Neural progenitor cell (in vitro differentiated cells): ENCODE results near the gene HCK.

Source experiments
- CTCF ChIP-seq: fragments of 200-600 bp; sonication (generic); IDR thresholded peaks from 2 replicates; pipeline ENCODE4 v1.5.1; 2017; ENCODE audit warnings: antibody characterized with exemption, mild to moderate bottlenecking
- EZH2 ChIP-seq: fragments of 200-600 bp; sonication (generic); IDR thresholded peaks from 2 replicates; pipeline ENCODE4 v1.6.1; 2017; ENCODE audit warnings: antibody characterized with exemption, mild to moderate bottlenecking, moderate library complexity

GRCh38 chr20:32024683-32025295 is 27.3 kb upstream of the HCK start:
- TF ChIP-seq CTCF (no peak), EZH2 (no peak)
